GM12892 (cell line): ENCODE measurements around the gene CIAO1.

ENCODE experiments used
- POLR2A ChIP-seq: IDR thresholded peaks from 2 replicates; pipeline ENCODE4 v1.6.1; 2011; ENCODE audit warnings: low read depth, low read length, control low read depth
- POLR2AphosphoS5 ChIP-seq: IDR thresholded peaks from 2 replicates; pipeline ENCODE4 v1.6.1; 2011; ENCODE audit warnings: low read depth, low read length, control low read depth
- TAF1 ChIP-seq: IDR thresholded peaks from 2 replicates; pipeline ENCODE4 v1.6.1; 2011; ENCODE audit warnings: low read depth, mild to moderate bottlenecking, control low read depth, low read length, borderline replicate concordance

GRCh38 chr2:96287273-96287856 is 21.3 kb downstream of the CIAO1 start:
- no peak for TF ChIP-seq POLR2A
- no peak for TF ChIP-seq POLR2AphosphoS5
- TF ChIP-seq TAF1 = no peak
